HG02571 (cell line): Measurements from ENCODE around the gene GALNT7.
"Not testable (repeated sequence)": the region's sequence is repeated elsewhere in the genome, so short reads cannot be mapped to it uniquely, and the experiment has no call there.

ENCODE experiments used
- ATAC-seq: cut with Tn5 transposase; IDR thresholded peaks from one replicate; pipeline ENCODE4 v1.9.1; 2021; ENCODE audit warnings: mild to moderate bottlenecking, moderate library complexity; ENCODE audit not compliant: unreplicated experiment

GALNT7 gene

DNA sequence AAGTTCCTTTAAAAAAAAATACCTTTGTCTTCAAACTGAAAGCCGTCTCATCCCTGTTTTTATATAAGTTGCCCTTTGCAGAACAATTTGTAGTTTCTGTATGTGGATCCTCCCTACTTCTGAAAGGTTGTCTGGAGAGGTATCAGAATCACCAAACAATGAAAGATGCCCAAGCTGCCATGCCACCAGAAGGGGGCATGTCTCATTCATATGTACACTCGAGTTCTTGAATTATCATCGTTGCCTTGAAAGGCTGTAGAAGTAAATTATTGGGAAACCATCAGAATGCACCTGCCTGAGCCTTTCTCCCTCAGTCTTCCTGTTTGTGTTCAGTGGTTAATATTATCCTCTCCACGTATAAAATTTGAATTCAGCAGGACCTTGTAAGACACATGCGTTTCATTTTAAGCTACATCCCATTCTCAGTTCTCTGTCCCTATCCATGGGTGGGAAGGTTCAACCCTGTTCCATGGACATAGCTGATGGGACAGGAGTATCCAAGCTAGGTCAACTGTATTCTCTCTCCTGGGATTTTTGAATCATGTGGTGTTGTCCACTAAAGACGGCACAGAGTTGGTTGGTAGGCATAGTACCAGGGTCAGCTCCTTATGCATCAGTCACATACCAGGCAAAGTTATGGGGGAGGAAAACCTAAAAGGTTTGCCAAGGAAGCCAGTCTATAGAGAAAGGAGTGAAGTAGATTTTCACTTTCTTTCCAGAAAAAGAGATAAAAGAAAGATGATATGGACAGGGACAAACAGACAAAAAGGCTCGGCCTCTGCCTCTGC lies 24.0 kb downstream of the GALNT7 start:
- ATAC-seq: no peak

- no peak for ATAC-seq
Observed at GRCh38 chr4:173194157-173194556, 25.5 kb downstream of the GALNT7 start.

- ATAC-seq: no peak
Observed at GRCh38 chr4:173195109-173195508, 26.5 kb downstream of the GALNT7 start.

GRCh38 chr4:173199553-173199952 lies 30.9 kb downstream of the GALNT7 start:
- no peak for ATAC-seq

DNA sequence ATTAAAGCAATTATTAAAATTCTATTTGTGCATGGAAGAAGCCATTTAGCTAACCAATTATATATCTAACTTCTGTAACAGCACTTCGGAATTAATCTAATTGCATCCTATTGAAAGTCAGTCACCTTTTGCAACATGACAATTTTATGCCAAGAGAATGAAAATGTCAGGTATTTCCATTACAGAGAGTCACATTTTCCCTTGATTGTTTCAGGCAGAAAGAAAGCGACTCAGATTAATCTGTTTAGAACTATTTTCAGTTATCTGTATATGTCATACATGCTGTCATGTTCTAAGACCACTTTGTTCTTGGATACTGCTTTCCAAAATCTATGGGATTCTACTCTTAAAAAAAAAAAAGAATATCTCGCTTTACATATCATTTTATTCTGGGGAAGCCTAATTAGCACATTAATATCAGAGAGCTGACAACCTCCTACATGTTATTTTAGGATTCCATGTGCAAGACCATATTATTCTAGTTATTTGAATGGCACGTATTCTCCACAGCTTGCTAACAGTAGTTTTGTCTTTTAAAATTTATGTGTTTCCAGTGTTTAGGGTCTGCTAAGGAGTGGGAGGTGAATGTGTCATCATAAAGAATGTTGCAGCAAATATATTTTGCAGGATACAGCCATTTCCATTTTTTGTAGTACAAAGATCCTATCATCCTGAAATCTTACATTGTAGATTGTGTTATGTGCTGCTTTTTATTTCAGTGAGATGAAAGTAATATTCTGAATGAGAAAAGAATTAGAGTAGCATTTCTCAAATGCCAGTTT lies 31.7 kb downstream of the GALNT7 start:
- ATAC-seq: no peak

DNA sequence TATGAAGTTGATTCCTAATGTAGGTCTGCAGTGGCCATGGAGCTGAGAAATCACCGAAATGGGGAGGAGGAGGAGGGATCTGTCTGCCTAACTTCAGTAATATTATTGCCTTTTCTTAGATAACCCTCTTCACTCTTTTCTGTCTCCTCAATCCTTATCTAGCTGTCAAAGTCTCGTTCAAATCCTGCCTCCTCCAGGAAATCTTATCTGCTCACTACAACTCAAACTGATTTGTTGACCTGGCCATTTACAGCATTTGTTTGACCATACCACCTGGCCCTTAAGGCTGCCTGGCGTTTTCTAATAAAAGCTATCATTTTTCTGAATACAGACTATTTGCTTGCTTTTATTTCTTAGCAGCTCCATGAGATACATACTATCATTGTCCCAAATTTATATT lies 33.8 kb downstream of the GALNT7 start:
- no peak for ATAC-seq

- no peak for ATAC-seq
Observed at GRCh38 chr4:173205656-173206055, 37.0 kb downstream of the GALNT7 start.

DNA sequence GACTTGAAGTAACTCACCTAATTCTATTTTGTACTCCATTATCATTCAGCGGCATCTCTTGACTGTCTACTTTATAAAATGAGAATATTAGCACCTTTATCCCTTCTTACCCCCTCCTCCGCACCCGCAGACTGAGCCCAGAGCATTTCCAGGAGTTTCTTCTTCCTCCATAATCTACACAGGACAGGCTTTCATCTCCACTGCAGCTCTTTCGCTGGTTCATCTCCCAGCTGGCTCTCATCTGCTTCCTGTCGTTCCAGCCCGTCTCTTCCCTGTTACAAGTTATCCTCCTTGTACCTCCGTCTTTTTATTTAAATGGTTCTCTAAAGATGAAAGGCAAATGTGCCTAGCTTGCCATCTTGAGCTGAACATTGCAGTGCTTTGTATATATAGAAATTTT lies 39.8 kb downstream of the GALNT7 start:
- no peak for ATAC-seq

DNA sequence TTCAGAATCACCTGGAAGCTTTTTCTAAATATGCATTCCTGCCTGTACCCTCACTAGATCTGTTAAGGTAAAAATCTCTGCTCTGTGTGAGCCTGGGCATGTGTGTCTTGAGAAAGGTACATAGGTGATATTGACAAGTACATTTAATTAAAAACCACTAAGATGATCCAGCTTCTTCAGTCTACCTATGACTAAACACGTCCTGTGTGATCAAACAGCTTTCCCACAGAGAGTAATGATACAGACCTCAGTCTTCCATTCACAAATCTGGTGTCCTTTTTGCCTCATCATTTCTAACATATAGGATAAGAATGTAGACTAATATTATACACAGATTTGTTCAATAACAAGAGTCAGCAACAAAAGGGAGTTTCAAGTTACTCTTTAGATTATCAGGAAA lies 42.6 kb downstream of the GALNT7 start:
- ATAC-seq: no peak

- no peak for ATAC-seq
Observed at GRCh38 chr4:173211838-173212237, 43.2 kb downstream of the GALNT7 start.

DNA sequence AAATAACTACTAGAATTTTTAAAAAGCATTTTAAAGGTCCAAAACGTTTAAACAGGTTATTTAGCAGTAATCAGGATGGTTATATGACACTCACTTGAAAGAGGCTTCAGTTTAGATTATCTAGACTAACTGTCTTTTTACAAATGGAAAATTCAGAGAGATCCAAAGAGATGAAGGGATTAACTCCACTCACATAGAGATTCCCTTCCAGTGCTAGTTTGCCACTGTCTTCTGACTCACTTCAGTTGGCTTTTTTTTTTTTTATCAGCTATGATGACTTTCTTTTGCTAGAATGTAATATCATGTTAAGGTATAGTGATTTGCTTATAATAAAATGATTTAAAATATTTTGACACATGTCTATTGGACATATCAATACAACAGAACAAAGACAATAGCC lies 43.8 kb downstream of the GALNT7 start:
- no peak for ATAC-seq

DNA sequence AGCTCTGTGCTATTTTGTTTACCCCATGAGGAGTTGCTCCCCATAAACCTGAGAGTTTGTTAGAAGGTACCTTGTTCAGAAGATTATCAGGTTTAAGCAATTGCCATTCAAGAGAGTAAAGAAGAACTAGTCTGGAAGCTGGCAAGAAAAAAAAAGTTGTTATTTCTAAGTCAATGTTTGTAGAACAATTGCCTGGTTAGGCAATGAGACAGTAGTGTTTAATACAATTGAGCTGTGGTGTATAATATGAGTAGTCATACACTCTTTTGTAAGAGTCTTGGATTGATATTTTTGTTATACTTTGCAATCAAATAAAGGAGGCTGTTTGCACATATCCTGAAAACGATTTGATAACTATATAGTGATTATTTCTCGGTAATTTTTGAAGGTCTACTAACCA lies 44.7 kb downstream of the GALNT7 start:
- no peak for ATAC-seq

DNA sequence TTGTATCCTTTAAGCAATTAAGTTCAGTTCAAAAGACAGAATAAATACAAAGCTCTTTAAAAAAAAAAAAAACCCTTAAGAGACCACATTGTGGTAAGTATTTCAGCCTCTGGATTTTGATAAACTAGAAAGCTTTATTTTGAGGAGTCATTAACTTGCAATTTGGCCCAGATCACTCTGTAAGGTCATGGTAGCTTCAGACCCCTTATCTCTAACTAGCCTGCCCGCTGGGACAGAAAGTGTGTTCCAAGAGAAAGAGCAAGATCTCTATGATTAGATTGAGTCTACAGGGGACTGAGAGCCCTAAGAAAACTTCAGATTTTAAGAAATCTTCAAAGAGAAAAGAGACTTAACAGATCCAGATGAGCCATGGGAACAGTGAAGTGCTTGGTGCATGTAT lies 45.6 kb downstream of the GALNT7 start:
- ATAC-seq: no peak

DNA sequence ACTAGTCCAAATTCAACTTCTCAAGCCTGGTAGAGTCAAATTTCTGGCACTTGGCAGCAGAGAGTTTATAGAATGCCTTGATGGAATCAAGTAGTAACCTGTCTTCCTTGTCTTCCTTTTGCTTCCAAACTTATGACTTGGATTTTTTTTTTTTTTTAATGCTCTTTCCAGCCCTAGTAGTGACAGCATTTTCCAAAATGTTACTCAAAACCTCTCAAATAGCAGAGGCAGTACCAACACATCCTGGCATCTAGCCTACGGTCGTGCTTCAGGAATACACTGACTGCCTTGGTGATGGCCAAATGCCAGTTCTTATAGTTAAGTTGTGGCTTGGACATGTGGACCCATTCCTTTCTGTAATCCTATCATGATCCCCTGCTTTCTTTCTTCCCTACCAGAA lies 46.0 kb downstream of the GALNT7 start:
- ATAC-seq: no peak

DNA sequence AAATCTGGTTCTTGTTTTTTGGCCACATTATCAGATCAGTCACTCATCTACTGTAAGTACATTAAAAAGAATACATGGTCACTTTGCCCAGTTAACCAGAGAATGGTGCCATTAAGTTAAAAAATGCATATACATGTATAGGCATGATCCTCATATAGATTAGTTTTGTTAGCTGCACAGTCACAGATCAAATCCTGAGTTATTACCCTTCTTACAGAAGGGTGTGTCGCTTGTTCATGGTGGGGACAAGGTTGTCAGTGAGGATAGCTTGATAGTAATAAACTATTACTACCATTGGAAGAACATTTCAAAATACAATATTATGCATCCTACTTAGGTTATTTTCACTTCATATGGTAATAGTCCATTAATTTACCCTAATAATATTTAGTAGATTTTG lies 48.5 kb downstream of the GALNT7 start:
- no peak for ATAC-seq

- no peak for ATAC-seq
Observed at GRCh38 chr4:173217727-173218126, 49.1 kb downstream of the GALNT7 start.

DNA sequence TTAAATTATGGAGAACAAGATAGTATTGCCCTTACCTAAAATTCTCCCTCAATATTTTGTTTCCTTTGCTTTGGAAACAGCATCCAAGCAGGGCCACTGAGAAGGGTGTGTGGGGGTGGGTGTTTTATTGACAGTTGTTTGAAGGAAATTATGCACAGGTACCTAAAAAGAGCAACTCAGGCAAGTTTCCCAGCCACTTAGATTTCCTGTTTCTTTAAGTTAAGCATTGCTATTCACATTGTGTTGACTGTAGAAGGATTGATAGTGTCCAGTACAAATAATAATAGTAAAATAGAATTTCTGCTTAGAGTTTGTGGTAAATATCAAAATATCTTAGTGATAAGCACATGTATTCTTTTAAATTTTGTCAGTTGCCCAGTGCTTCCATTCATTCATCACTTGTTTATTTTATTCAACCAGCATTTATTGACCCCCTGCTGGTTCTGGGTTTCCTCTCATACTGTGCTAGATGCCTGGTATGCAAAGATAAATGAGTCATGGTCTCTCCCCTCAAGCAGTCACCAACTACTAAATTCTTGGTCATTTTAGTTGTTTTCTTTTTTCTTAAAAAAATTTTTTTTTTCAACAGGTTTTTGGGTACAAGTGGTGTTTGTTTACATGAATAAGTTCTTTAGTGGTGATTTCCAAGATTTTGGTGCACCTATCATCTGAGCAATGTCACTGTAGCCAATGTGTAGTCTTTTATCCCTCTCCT lies 50.0 kb downstream of the GALNT7 start:
- no peak for ATAC-seq

DNA sequence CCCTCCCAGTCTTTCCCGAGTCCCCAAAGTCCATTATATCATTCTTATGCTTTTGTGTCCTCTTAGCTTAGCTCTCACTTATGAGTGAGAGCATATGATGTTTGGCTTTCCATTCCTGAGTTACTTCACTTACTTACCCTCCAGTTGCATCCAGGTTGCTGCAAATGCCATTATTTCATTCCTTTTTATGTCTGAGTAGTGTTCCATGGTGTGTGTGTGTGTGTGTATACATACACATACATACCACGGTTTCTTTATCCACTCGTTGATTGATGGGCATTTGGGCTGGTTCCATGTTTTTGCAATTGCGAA lies 50.5 kb downstream of the GALNT7 start:
- ATAC-seq: not testable (repeated sequence)

DNA sequence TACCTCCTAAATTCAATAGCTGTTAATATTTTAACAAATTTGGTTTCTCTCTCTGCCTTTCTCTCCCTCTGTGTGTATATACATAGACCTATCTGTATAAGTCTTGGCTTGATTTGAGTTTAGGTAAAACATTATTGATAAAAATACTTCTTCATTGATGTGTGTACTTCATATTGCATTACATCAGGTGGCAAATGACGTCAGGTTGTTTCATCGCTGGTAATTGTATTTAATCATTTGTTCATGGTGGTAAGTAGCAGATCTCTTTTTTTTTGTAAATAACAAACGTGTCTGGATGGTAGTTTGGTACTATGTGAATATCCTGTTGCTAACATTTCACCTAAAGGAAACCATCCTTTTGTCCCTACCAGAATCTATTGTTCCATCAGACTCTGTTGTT lies 55.1 kb downstream of the GALNT7 start:
- ATAC-seq: no peak

- no peak for ATAC-seq
Observed at GRCh38 chr4:173226401-173226888, 57.8 kb downstream of the GALNT7 start.

GRCh38 chr4:173227756-173228155 lies 59.1 kb downstream of the GALNT7 start:
- no peak for ATAC-seq

DNA sequence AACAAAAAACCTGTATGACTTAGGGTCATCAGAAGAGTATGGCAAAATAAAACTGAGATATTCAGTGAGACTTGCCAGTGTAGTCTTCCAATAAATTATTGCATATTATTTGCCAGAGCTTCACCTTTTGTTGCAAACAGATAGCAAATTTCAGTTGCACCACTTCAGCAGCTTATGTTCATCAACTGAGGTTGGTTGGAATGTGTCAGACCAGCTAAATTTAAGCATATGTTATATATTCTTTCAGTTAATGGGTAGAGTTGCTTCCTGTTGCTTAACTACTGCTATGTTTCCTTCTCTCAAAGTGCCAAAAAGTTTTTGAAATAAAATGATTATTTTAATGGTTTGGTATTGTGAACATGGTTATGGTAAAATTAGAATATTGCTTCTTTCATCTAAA lies 61.5 kb downstream of the GALNT7 start:
- no peak for ATAC-seq
